HG03175 (cell line): ENCODE measurements around the gene REEP6.
"Not testable (repeated sequence)": the region's sequence is repeated elsewhere in the genome, so short reads cannot be mapped to it uniquely, and the experiment has no call there.

Experiments used
- ATAC-seq: cut with Tn5 transposase; IDR thresholded peaks from one replicate; pipeline ENCODE4 v1.9.1; 2021; ENCODE audit warnings: mild to moderate bottlenecking, moderate library complexity; ENCODE audit not compliant: unreplicated experiment

Gene REEP6

GRCh38 chr19:1505991-1506881 is 15.3 kb downstream of the REEP6 start:
- ATAC-seq: no peak

- no peak for ATAC-seq
Measured at GRCh38 chr19:1507192-1507660, 16.2 kb downstream of the REEP6 start.

DNA sequence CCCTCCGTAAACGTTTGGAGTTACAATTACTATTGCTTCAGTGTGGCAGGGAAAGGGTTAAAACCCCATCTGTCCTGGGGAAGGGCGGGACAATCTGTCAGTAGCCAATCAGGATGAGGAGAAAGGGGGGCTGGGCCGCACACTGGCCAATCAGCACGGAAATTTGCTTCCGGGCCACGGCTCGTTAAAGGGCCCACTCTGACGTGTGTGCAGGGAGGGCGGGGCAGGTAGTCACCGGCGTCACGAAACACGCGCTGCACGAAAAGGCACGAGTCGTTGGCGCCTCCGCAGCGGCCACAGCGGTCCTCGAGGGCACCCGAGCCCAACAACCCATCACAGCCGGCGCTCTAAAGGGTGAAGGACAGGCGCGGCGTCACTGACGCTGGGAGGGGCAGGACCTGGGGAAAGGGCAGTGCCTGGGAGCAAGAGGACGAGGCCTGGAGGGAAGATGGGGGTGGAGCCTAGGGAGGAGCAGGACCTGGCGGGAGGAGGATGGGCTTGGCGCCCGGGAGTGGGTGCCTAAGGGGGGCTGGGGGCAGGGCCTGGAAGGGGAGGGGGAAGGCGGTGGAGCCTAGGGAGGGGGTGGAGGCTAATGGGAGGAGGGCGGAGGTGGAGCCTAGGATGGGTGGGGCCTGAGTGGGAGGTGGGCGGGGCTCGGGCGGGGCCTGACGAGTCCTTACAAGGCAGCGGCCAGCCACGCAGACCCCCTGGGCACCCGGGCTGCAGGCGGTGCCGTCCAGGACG is 17.0 kb downstream of the REEP6 start:
- peak; percentile 59 for ATAC-seq

- no peak for ATAC-seq
Measured at GRCh38 chr19:1508507-1508856, 17.5 kb downstream of the REEP6 start.

DNA sequence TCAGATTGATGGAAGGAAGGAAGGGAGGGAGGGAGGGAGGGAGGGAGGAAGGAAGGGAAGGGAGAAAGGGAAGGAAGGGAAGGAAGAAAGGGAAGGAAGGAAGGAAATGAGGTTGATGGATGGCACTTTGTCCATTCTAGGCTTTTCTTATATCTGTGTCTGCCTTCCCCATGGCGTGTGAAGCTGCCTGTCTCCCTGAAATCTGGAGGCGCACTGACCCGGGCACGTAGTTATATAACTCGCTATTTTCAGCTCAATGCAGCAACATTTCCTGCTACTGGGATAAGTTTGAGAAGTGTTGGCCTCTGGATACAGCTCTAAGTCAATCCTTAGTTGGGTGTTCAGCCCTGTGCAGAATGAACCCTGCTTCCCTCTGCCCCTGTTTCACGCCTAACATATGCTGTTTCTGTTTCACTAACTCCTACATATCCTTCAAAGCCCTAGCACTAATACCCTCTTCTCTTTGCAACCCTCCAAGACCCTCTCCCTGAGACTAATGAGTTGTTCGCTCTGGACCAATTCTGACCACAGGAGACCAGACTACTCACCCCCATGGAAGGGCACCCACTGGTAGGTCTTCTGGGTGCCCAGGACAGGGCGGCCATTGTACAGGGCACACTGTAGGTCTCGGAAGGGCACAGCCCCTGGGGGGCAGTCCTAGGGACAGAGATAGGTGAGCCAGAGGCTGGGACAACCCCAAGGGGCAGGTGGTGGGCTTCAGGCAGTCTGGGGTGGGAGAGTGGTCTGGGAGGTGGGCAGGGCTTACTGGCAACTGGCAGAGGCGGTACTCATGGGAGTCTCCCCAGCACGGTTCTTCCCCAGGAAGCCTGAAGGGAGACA is 18.8 kb downstream of the REEP6 start:
- no peak for ATAC-seq

DNA sequence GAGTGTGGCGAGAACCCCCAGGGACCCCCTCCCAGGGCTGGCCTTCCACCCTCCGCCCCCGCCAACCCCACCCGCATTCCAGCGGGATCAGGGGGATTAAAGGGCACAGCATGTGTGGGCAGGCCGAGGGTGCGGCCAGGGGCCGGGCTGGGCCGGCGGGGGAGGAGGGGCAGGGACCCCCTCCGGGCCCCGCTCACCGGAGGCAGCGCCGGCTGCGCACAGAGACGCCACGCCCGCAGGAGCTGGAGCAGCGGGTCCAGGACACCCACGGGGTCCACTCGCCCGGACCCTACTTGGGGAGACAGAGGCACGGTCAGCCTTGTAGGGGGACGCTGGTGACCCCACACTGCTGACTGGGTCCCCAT is 19.4 kb downstream of the REEP6 start:
- no peak for ATAC-seq

DNA sequence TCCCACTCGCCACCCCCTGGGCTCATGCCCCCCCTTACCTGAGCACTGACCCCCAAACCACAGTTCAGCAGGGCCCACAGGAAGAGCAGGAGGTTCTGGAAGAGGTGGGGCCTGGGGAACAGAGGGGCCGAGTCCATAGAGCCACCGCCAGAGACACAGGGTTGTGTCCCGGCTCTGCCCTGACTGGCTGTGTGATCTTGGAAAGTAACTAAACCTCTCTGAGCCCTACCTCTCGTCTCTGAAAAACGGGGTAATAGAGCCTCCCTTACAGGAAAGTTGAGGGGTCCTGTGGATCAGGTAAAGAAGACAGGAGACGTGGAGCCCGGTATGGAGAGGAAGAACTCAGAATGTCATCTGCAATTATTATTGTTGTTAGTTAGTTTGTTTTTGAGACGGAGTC is 19.8 kb downstream of the REEP6 start:
- ATAC-seq: no peak

DNA sequence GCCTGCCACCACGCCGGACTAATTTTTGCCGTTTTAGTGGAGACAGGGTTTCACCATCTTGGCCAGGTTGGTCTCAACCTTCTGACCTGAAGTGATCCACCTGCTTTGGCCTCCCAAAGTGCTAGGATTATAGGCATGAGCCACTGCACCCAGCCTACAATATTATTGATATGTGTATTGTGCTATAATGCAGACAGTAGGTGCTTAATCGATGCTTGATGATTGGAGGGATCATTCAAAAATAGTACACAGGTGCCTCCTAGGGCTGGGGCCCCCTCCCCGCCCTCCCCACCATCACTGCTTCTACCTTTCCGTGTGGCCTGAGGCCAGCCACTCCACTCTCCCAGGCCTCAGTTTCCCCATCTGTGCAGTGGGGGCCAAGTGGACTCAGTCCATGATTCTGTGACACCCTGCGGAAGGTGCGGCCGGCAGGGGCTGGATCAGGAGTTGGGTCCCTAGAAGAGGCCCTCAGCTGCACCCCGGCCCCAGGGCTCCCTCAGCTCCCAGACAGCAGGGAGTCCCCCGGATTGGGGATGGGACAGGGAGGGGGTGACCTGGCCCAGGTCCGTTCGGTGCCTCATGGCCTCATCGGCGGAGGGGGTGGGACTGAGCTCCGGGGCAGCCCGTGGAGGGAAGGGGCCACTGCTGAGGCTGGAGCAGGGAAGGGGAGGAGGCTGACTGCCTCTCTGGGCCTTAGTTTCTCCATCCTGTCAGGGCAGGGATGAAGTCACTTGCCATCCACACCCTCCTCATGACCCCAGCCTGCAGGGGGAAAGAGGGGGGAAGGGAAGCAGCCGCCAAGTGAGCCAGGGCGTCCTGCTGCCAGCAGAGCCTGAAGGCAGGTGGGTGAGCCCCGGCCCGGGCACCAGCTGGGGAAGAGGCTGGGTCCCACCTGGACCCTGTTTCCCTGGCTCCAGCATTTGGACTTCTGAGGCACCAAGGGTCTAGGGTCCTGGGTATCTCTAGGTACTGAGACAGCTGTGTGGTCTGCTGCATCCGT is 20.6 kb downstream of the REEP6 start:
- no peak for ATAC-seq

- ATAC-seq: no peak
Measured at GRCh38 chr19:1512671-1513498, 21.9 kb downstream of the REEP6 start, which contains the start of gene ADAMTSL5. Gene ADAMTSL5, minus strand, starts transcription at chr19:1513019. Its CDS starts 2,076 bp downstream, at chr19:1510943.

GRCh38 chr19:1513499-1514294 is 22.7 kb downstream of the REEP6 start:
- no peak for ATAC-seq

- no peak for ATAC-seq
Measured at GRCh38 chr19:1514295-1514661, 23.3 kb downstream of the REEP6 start.

GRCh38 chr19:1514986-1515721 is 24.2 kb downstream of the REEP6 start:
- no peak for ATAC-seq

DNA sequence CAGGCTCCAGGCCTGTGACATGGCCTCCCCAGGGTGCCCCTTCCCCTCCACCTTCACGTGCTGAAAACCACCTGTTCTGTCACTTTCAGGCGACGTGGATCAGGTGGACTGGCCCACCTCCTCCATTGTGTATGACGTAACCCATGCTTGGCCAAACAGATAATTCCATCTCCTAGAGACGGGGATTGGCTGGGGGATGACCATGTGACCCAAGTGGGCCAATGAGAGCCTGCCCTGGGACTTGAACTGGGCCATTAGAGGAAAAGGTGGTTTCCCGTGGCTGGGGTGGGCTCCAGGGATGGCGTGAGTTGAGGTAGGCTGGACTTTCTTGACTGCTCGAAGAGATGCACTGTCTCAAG is 25.4 kb downstream of the REEP6 start:
- ATAC-seq: no peak

- no peak for ATAC-seq
Measured at GRCh38 chr19:1518471-1518870, 27.5 kb downstream of the REEP6 start.

GRCh38 chr19:1519802-1520201 is 28.8 kb downstream of the REEP6 start:
- ATAC-seq: not testable (repeated sequence)

- no peak for ATAC-seq
Measured at GRCh38 chr19:1520203-1520780, 29.3 kb downstream of the REEP6 start.

DNA sequence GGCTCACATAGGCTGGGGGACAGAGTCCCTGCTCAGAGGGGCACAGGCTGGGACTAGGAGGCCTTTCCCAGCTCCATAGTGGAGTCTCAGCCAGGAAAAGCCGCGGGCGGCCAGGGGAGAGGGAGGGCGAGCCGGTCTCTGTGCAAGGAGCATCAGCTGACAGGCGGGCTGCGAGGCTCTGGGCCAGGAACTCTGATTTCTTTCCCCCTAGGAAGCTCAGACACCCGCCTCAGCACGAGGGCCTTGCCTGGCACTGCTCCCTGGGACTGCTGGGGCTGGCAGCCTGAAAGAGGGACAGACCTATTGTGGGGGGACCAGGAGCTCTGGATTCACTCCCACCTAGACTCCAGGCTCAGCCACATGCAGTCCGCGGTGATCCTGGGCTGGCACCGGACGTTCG is 30.7 kb downstream of the REEP6 start:
- ATAC-seq: no peak
